Right ventricle myocardium superior (tissue), 1 donor: Measurements from ENCODE around the gene CCDC150. TPM values are rescaled to one million over a fixed set of nuclear protein-coding genes. Genes with fewer than 3 reads are reported as not detected.
"Not testable (repeated sequence)": the region's sequence is repeated elsewhere in the genome, so short reads cannot be mapped to it uniquely, and the experiment has no call there.

ENCODE experiments used
- ATAC-seq: fragments of 200-7000 bp; cut with Tn5 transposase; one replicate; pipeline ENCODE4 v1.9.1; 2020; ENCODE audit warnings: mild to moderate bottlenecking; ENCODE audit not compliant: poor library complexity
- DNase-seq: peaks from one replicate; pipeline ENCODE4 v3.0.0-alpha.2; 2020
- intact Hi-C: fragments of 100-400 bp; cut with DNase I; formaldehyde crosslinking; loops from one replicate; pipeline ENCODE4 v1.11.2; 2022
- total RNA-seq: library from RNA; stranded (reverse); fragmentation: NEBNext Ultra II Directional; extraction: Animal tissue kit (Norgen Biotek cat#: 25700); gene quantifications from one replicate; pipeline ENCODE4 v1.2.1, GENCODE V29; 2021
- donor health status: DM: no; HTN: yes; CAD: no; lungs with severe emphysema.

The CCDC150 gene
- total RNA-seq, 1 donor from 2014 or later = 0.97 TPM

- intact Hi-C loops, DNase-seq, ATAC-seq: not testable (repeated sequence)
Measured at GRCh38 chr2:196686737-196687136, 47.2 kb downstream of the CCDC150 start.

GRCh38 chr2:196696423-196697079 is 57.0 kb downstream of the CCDC150 start:
- intact Hi-C loops = no loop called here
- DNase-seq (no peak), ATAC-seq (no peak)

GRCh38 chr2:196697825-196698224 is 58.3 kb downstream of the CCDC150 start:
- no peak for ATAC-seq
- intact Hi-C loops = no loop called here
- DNase-seq = no peak

GRCh38 chr2:196702641-196703040 is 63.1 kb downstream of the CCDC150 start:
- intact Hi-C loops = no loop called here
- ATAC-seq (no peak), DNase-seq (no peak)

- ATAC-seq (no peak), DNase-seq (no peak)
- intact Hi-C loops = no loop called here
Measured at GRCh38 chr2:196703695-196704094, 64.2 kb downstream of the CCDC150 start.

- DNase-seq, intact Hi-C loops, ATAC-seq: not testable (repeated sequence)
Measured at GRCh38 chr2:196710056-196710455, 70.5 kb downstream of the CCDC150 start.

GRCh38 chr2:196711625-196712024 is 72.1 kb downstream of the CCDC150 start:
- intact Hi-C loops = no loop called here
- no peak for DNase-seq
- ATAC-seq = no peak

GRCh38 chr2:196712867-196713266 is 73.4 kb downstream of the CCDC150 start:
- DNase-seq = no peak
- intact Hi-C loops = no loop called here
- ATAC-seq = no peak

- no peak for ATAC-seq
- DNase-seq = no peak
- intact Hi-C loops = no loop called here
Measured at GRCh38 chr2:196718419-196719109, 79.0 kb downstream of the CCDC150 start.

- peak; percentile 70 for ATAC-seq
- DNase-seq = peak; percentile 52
- intact Hi-C loops = no loop called here
Measured at GRCh38 chr2:196719110-196719872, 79.8 kb downstream of the CCDC150 start.

- DNase-seq (no peak), ATAC-seq (no peak)
- intact Hi-C loops = no loop called here
Measured at GRCh38 chr2:196723571-196723970, 84.1 kb downstream of the CCDC150 start.

- ATAC-seq = no peak
- intact Hi-C loops = no loop called here
- DNase-seq = no peak
Measured at GRCh38 chr2:196725218-196725617, 85.7 kb downstream of the CCDC150 start.

GRCh38 chr2:196725882-196726281 is 86.4 kb downstream of the CCDC150 start:
- ATAC-seq = no peak
- intact Hi-C loops = no loop called here
- no peak for DNase-seq

GRCh38 chr2:196729418-196729817 is 89.9 kb downstream of the CCDC150 start:
- ATAC-seq (no peak), DNase-seq (no peak)
- intact Hi-C loops = no loop called here

GRCh38 chr2:196736646-196737045 is 97.1 kb downstream of the CCDC150 start:
- ATAC-seq, DNase-seq: not testable (repeated sequence)

GRCh38 chr2:196737046-196737445 is 97.5 kb downstream of the CCDC150 start:
- ATAC-seq (no peak), DNase-seq (no peak)
- intact Hi-C loops = no loop called here

More at GRCh38 chr2:196736646-196737045, 97.1 kb downstream of the CCDC150 start:
- intact Hi-C loops = not testable (repeated sequence)

- intact Hi-C loops = no loop called here
- ATAC-seq (no peak), DNase-seq (no peak)
Measured at GRCh38 chr2:196739031-196739430, 99.5 kb downstream of the CCDC150 start.

- DNase-seq (no peak), ATAC-seq (no peak)
- intact Hi-C loops = no loop called here
Measured at GRCh38 chr2:196742216-196742615, 102.7 kb downstream of the CCDC150 start.

GRCh38 chr2:196742685-196743084 is 103.2 kb downstream of the CCDC150 start:
- ATAC-seq (no peak), DNase-seq (no peak)
- intact Hi-C loops = no loop called here

GRCh38 chr2:196743165-196743564 is 103.7 kb downstream of the CCDC150 start:
- intact Hi-C loops = no loop called here
- ATAC-seq (no peak), DNase-seq (no peak)
